Measurements from ENCODE around the gene OR56A4.

OR56A4 gene

GRCh38 chr11:6006846-6007245 is at the start of gene OR56A4:
Gene OR56A4, minus strand, starts transcription at chr11:6006946. Its CDS starts 3,954 bp downstream, at chr11:6002992.
- DNase-seq (ENCODE audit: low read depth), result no peak

- DNase-seq (ENCODE audit: low read depth), result no peak
Observed at GRCh38 chr11:6055569-6055968, 48.8 kb upstream of the OR56A4 start.

GRCh38 chr11:6052374-6052773 is 45.6 kb upstream of the OR56A4 start:
- DNase-seq (ENCODE audit: low read depth), result no peak

- DNase-seq (ENCODE audit: low read depth), result no peak
Observed at GRCh38 chr11:6040874-6041273, 34.1 kb upstream of the OR56A4 start.

- no peak for DNase-seq (ENCODE audit: low read depth)
Observed at GRCh38 chr11:6030708-6031405, 24.1 kb upstream of the OR56A4 start, which contains the start of gene OR56A1. Gene OR56A1, minus strand, starts transcription at chr11:6030758. Its CDS starts 3,066 bp downstream, at chr11:6027692.

- DNase-seq (ENCODE audit: low read depth), result no peak
Observed at GRCh38 chr11:6027501-6027900, 20.8 kb upstream of the OR56A4 start.

- DNase-seq (ENCODE audit: low read depth), result no peak
Observed at GRCh38 chr11:6025056-6025455, 18.3 kb upstream of the OR56A4 start.

- no peak for DNase-seq (ENCODE audit: low read depth)
Observed at GRCh38 chr11:6022956-6023355, 16.2 kb upstream of the OR56A4 start.

GRCh38 chr11:6013042-6013441 is 6.3 kb upstream of the OR56A4 start:
- DNase-seq (ENCODE audit: low read depth), result no peak

GRCh38 chr11:6012035-6012668 is 5.4 kb upstream of the OR56A4 start:
- no peak for DNase-seq (ENCODE audit: low read depth)

GRCh38 chr11:6006395-6006794 is 351 bp downstream of the OR56A4 start:
- DNase-seq (ENCODE audit: low read depth), result no peak

GRCh38 chr11:6002202-6002699 is 4.5 kb downstream of the OR56A4 start:
- no peak for DNase-seq (ENCODE audit: low read depth)

GRCh38 chr11:5994791-5995190 is 12.0 kb downstream of the OR56A4 start:
- DNase-seq (ENCODE audit: low read depth), result no peak

- DNase-seq (ENCODE audit: low read depth), result no peak
Observed at GRCh38 chr11:5992604-5993251, 14.0 kb downstream of the OR56A4 start.

- DNase-seq (ENCODE audit: low read depth), result no peak
Observed at GRCh38 chr11:5992150-5992549, 14.6 kb downstream of the OR56A4 start.

- DNase-seq (ENCODE audit: low read depth), result no peak
Observed at GRCh38 chr11:5989203-5989602, 17.5 kb downstream of the OR56A4 start.

- no peak for DNase-seq (ENCODE audit: low read depth)
Observed at GRCh38 chr11:5986885-5987284, 19.9 kb downstream of the OR56A4 start, which contains the start of gene OR52L1. Gene OR52L1, minus strand, starts transcription at chr11:5986985. Its CDS starts 55 bp downstream, at chr11:5986930.

- DNase-seq (ENCODE audit: low read depth), result no peak
Observed at GRCh38 chr11:5983443-5983842, 23.3 kb downstream of the OR56A4 start.

- no peak for DNase-seq (ENCODE audit: low read depth)
Observed at GRCh38 chr11:5973530-5973929, 33.2 kb downstream of the OR56A4 start.

- no peak for DNase-seq (ENCODE audit: low read depth)
Observed at GRCh38 chr11:5968394-5968793, 38.4 kb downstream of the OR56A4 start, which contains the start of gene OR56A5. Gene OR56A5, minus strand, starts transcription at chr11:5968494. Its CDS starts 0 bp downstream, at chr11:5968494.

- no peak for DNase-seq (ENCODE audit: low read depth)
Observed at GRCh38 chr11:5967708-5968107, 39.0 kb downstream of the OR56A4 start.

GRCh38 chr11:5966958-5967357 is 39.8 kb downstream of the OR56A4 start:
- no peak for DNase-seq (ENCODE audit: low read depth)

Data from stimulated activated CD4-positive, alpha-beta T cell treated with anti-CD3 and anti-CD28 coated beads, Interleukin-2, amount 100 ng/mL, for 4 hours (primary cell).